Ramos (cell line): Measurements from ENCODE around the gene DAPK3.
"Not testable (repeated sequence)": the region's sequence is repeated elsewhere in the genome, so short reads cannot be mapped to it uniquely, and the experiment has no call there.

ENCODE experiments used
- in situ Hi-C: fragments of 300-500 bp; cut with MboI; formaldehyde crosslinking; loops from one replicate; pipeline ENCODE4 v1.14.3; 2022; ENCODE audit warnings: low sequenced_read_pairs; ENCODE audit not compliant: unreplicated experiment

DAPK3 gene

GRCh38 chr19:3970808-3971598, at the start of gene DAPK3:
Gene DAPK3 (minus strand): TSS chr19:3971099. CDS start chr19:3969735, 1,364 bp downstream.
- in situ Hi-C loops = no loop called here

GRCh38 chr19:4019578-4019977, 48.7 kb upstream of the DAPK3 start:
- in situ Hi-C loops = no loop called here

GRCh38 chr19:4018775-4019504, 48.0 kb upstream of the DAPK3 start:
- in situ Hi-C loops = no loop called here

GRCh38 chr19:4018140-4018613, 47.3 kb upstream of the DAPK3 start:
- in situ Hi-C loops = no loop called here

- in situ Hi-C loops = no loop called here
Observed at GRCh38 chr19:4016903-4017638, 46.2 kb upstream of the DAPK3 start.

GRCh38 chr19:4016486-4016885, 45.6 kb upstream of the DAPK3 start:
- in situ Hi-C loops = no loop called here

- in situ Hi-C loops = no loop called here
Observed at GRCh38 chr19:4015705-4016402, 45.0 kb upstream of the DAPK3 start.

GRCh38 chr19:4014541-4015491, 43.9 kb upstream of the DAPK3 start:
- in situ Hi-C loops = no loop called here

GRCh38 chr19:4013886-4014540, 43.1 kb upstream of the DAPK3 start:
- in situ Hi-C loops = no loop called here

- in situ Hi-C loops = no loop called here
Observed at GRCh38 chr19:4012975-4013634, 42.2 kb upstream of the DAPK3 start.

GRCh38 chr19:4012092-4012974, 41.4 kb upstream of the DAPK3 start:
- in situ Hi-C loops = no loop called here

GRCh38 chr19:4011430-4011829, 40.5 kb upstream of the DAPK3 start:
- in situ Hi-C loops = not testable (repeated sequence)

GRCh38 chr19:4010808-4011110, 39.9 kb upstream of the DAPK3 start:
- in situ Hi-C loops = no loop called here

GRCh38 chr19:4009990-4010807, 39.3 kb upstream of the DAPK3 start:
- in situ Hi-C loops = no loop called here

- in situ Hi-C loops = no loop called here
Observed at GRCh38 chr19:4007836-4008539, 37.1 kb upstream of the DAPK3 start.
